Ovary (tissue), 3 donors: ENCODE results near the gene MALRD1.

ENCODE experiments used
- POLR2A ChIP-seq: fragments of 450-650 bp; IDR thresholded peaks from one replicate; pipeline ENCODE4 v1.6.1; 2017; ENCODE audit warnings: antibody characterized with exemption, mild to moderate bottlenecking, moderate library complexity
- TF ChIP-seq, protein P1 (sequence below), 3 donors: fragments of 450-650 bp in 2 of 3; fragments of 200-600 bp in 1 of 3; IDR thresholded peaks; one replicate each; pipeline versions ENCODE4 v1.5.1 to v1.8.0; 2016 to 2022; ENCODE audit warnings: antibody characterized with exemption in 3 of 3, mild to moderate bottlenecking in 1 of 3
- donor health status: DM: no; HTN: no; CAD: no.

DNA sequence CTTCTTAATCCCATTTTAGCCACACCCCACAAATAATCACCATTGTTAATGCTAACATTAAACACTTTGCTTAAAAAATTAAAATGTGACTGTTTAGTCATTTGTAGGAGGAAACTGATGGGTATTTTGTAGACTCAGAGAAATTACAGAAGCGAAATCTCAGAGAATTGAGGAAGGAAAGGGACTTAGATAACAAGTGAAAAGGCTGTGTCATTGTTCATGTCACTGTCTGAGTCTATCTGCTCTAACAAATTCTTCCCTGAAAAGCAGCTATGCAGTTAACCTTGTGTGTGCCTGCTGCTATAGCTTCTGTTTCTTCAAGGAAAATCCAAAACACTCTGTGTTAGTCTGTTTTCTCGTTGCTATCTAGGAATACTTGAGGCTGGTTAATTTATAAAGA is 726.7 kb downstream of the MALRD1 start:
- TF ChIP-seq, protein P1, sequence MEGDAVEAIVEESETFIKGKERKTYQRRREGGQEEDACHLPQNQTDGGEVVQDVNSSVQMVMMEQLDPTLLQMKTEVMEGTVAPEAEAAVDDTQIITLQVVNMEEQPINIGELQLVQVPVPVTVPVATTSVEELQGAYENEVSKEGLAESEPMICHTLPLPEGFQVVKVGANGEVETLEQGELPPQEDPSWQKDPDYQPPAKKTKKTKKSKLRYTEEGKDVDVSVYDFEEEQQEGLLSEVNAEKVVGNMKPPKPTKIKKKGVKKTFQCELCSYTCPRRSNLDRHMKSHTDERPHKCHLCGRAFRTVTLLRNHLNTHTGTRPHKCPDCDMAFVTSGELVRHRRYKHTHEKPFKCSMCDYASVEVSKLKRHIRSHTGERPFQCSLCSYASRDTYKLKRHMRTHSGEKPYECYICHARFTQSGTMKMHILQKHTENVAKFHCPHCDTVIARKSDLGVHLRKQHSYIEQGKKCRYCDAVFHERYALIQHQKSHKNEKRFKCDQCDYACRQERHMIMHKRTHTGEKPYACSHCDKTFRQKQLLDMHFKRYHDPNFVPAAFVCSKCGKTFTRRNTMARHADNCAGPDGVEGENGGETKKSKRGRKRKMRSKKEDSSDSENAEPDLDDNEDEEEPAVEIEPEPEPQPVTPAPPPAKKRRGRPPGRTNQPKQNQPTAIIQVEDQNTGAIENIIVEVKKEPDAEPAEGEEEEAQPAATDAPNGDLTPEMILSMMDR (IDR thresholded peaks at IDR 0.05), result no peak
- no peak for TF ChIP-seq POLR2A
